HCT116 (cell line): ENCODE results near the gene RALGAPA1. TPM values are rescaled to one million over a fixed set of nuclear protein-coding genes. Genes with fewer than 3 reads are reported as not detected.
A peak's percentile ranks its signal among the peaks of the same experiment; 100 is the strongest.

Experiments
- ATAC-seq: fragments of 200-7000 bp; cut with Tn5 transposase; 2 replicates; pipeline ENCODE4 v1.9.1; 2020; ENCODE audit warnings: mild to moderate bottlenecking, moderate library complexity
- BruUV-seq: library from RNA; stranded (reverse); fragments of 400-500 nt; replicated peaks from 2 replicates; lab custom pipeline; 2021; lab: Mats Ljungman, UMichigan
- CTCF ChIA-PET: fragments of 300-600 bp; sonication (Branson Sonifier 250); formaldehyde crosslinking; loops from one replicate; lab custom pipeline; 2021; ENCODE audit warnings: antibody characterized with exemption; lab: Charles Lee
- POLR2A ChIA-PET: fragments of 300-600, 350-600 bp; sonication (Branson Sonifier 250); formaldehyde crosslinking; loops from one replicate; lab custom pipeline; 2021; ENCODE audit warnings: antibody characterized with exemption; lab: Charles Lee
- RAD21 ChIA-PET, 2 experiments: fragments of 300-600 bp; sonication (Branson Sonifier 250); formaldehyde crosslinking; loops; one replicate each; lab custom pipeline; 2023; ENCODE audit warnings: low total read pairs in 2 of 2; ENCODE audit not compliant: uncharacterized antibody in 2 of 2, unreplicated experiment in 2 of 2, low non-redundant PET in 1 of 2; lab: Charles Lee
- DNase-seq: peaks from one replicate; pipeline ENCODE4 v3.0.0-alpha.2; 2010; ENCODE audit warnings: low read depth, low spot score
- H2AFZ ChIP-seq: fragments of 200-600 bp; shearing (Covaris generic), sonication (generic); 2 replicates; pipeline ENCODE4 v1.6.1; 2017; ENCODE audit warnings: low read depth, mixed run types, mixed read lengths, antibody characterized with exemption, low read length; ENCODE audit not compliant: poor library complexity, severe bottlenecking
- H3K27ac ChIP-seq: 2 replicates; pipeline ENCODE4 v1.5.1; 2012; ENCODE audit warnings: low read depth, low read length
- H3K27me3 ChIP-seq: fragments of 200-600 bp; sonication (generic); 2 replicates; pipeline ENCODE4 v1.6.1; 2016; ENCODE audit warnings: mixed run types, low read length, mixed read lengths; ENCODE audit not compliant: insufficient read depth
- H3K36me3 ChIP-seq, 2 experiments: fragments of 200-500 bp in 1 of 2; fragments of 200-600 bp in 1 of 2; sonication (Bioruptor generic) in 1 of 2; sonication (generic) in 1 of 2; 2 replicates each; pipeline versions ENCODE4 v1.5.1 to v1.6.1; 2014 to 2016; ENCODE audit warnings: low read length in 2 of 2, inconsistent platforms in 1 of 2, mixed read lengths in 1 of 2, mixed run types in 1 of 2; ENCODE audit not compliant: insufficient read depth in 2 of 2, control insufficient read depth in 1 of 2
- H3K4me1 ChIP-seq, 2 experiments: fragments of 200-600 bp in 1 of 2; sonication (generic) in 1 of 2; 2 replicates each; pipeline versions ENCODE4 v1.5.1 to v1.6.1; 2012 to 2017; ENCODE audit warnings: low read length in 2 of 2, inconsistent platforms in 1 of 2, mild to moderate bottlenecking in 1 of 2, mixed read lengths in 1 of 2, mixed run types in 1 of 2, moderate library complexity in 1 of 2; ENCODE audit not compliant: insufficient read depth in 2 of 2, control insufficient read depth in 1 of 2
- H3K4me2 ChIP-seq: fragments of 200-600 bp; sonication (generic); 2 replicates; pipeline ENCODE4 v1.6.1; 2017; ENCODE audit warnings: mixed run types, low read length, mixed read lengths
- H3K4me3 ChIP-seq, 2 experiments: fragments of 200-600 bp in 1 of 2; sonication (generic) in 1 of 2; replicated peaks in 1 of 2; 2 replicates each; pipeline ENCODE4 v1.5.1; 2011 to 2016; ENCODE audit warnings: low read length in 2 of 2, control low read depth in 1 of 2, low read depth in 1 of 2, mild to moderate bottlenecking in 1 of 2, mixed read lengths in 1 of 2, mixed run types in 1 of 2
- H3K79me2 ChIP-seq: fragments of 200-600 bp; sonication (generic); 2 replicates; pipeline ENCODE4 v1.6.1; 2017; ENCODE audit warnings: mild to moderate bottlenecking, mixed run types, low read length, moderate library complexity, mixed read lengths; ENCODE audit not compliant: insufficient read depth
- H3K9ac ChIP-seq: fragments of 200-600 bp; sonication (generic); 2 replicates; pipeline ENCODE4 v1.6.1; 2016; ENCODE audit warnings: low read length, mixed read lengths
- H3K9me2 ChIP-seq: fragments of 200-600 bp; sonication (generic), shearing (Covaris generic); 2 replicates; pipeline ENCODE4 v1.6.1; 2017; ENCODE audit warnings: mixed run types, mild to moderate bottlenecking, moderate library complexity; ENCODE audit not compliant: insufficient read depth
- H3K9me3 ChIP-seq, 2 experiments: fragments of 200-500 bp in 1 of 2; fragments of 200-600 bp in 1 of 2; sonication (Bioruptor generic) in 1 of 2; sonication (generic) in 1 of 2; 2 replicates each; pipeline ENCODE4 v1.6.1; 2014 to 2017; ENCODE audit warnings: low read length in 2 of 2, mixed read lengths in 2 of 2, inconsistent platforms in 1 of 2, low read depth in 1 of 2, mild to moderate bottlenecking in 1 of 2, mixed run types in 1 of 2, moderate library complexity in 1 of 2; ENCODE audit not compliant: control insufficient read depth in 1 of 2, insufficient read depth in 1 of 2
- H4K20me1 ChIP-seq: fragments of 200-600 bp; sonication (generic), shearing (Covaris generic); 2 replicates; pipeline ENCODE4 v1.6.1; 2017; ENCODE audit warnings: mixed run types, mild to moderate bottlenecking, moderate library complexity; ENCODE audit not compliant: insufficient read depth
- ELF1 ChIP-seq: IDR thresholded peaks from 2 replicates; pipeline ENCODE4 v1.6.1; 2012; ENCODE audit warnings: low read depth, borderline replicate concordance
- EZH2 ChIP-seq: fragments of 200-600 bp; sonication (generic); IDR thresholded peaks from 2 replicates; pipeline ENCODE4 v1.6.1; 2017; ENCODE audit warnings: antibody characterized with exemption, mixed run types
- FOSL1 ChIP-seq: IDR thresholded peaks from 2 replicates; pipeline ENCODE4 v1.6.1; 2012; ENCODE audit warnings: low read depth
- POLR2A ChIP-seq: IDR thresholded peaks from 2 replicates; pipeline ENCODE4 v1.7.0; 2011; ENCODE audit warnings: borderline replicate concordance; ENCODE audit not compliant: insufficient read depth, insufficient read length; ENCODE audit errors: extremely low read depth
- POLR2AphosphoS5 ChIP-seq: IDR thresholded peaks from 2 replicates; pipeline ENCODE4 v1.6.1; 2011; ENCODE audit warnings: mild to moderate bottlenecking, low read depth, low read length, moderate library complexity
- RAD21 ChIP-seq: IDR thresholded peaks from 2 replicates; pipeline ENCODE4 v1.6.1; 2012; ENCODE audit warnings: low read depth, mild to moderate bottlenecking
- REST ChIP-seq: IDR thresholded peaks from 2 replicates; pipeline ENCODE4 v1.6.1; 2012; ENCODE audit warnings: low read depth
- SIN3A ChIP-seq: IDR thresholded peaks from 2 replicates; pipeline ENCODE4 v1.6.1; 2012; ENCODE audit warnings: low read depth
- TCF7L2 ChIP-seq: IDR thresholded peaks from 2 replicates; pipeline ENCODE4 v1.7.0; 2011; ENCODE audit warnings: borderline replicate concordance, inconsistent platforms; ENCODE audit not compliant: insufficient read depth, insufficient read length; ENCODE audit errors: extremely low read depth
- ZBTB33 ChIP-seq: IDR thresholded peaks from 2 replicates; pipeline ENCODE4 v1.6.1; 2011; ENCODE audit warnings: mild to moderate bottlenecking, low read length, moderate library complexity; ENCODE audit not compliant: insufficient replicate concordance; ENCODE audit errors: extremely low read depth
- intact Hi-C: fragments of 100-400 bp; cut with micrococcal nuclease; formaldehyde crosslinking; loops from 2 replicates; pipeline ENCODE4 v1.10.0; 2022
- total RNA-seq: library from RNA; stranded (reverse); gene quantifications from one replicate; pipeline ENCODE4 v1.2.1, GENCODE V29; 2021; ENCODE audit not compliant: unreplicated experiment

Gene RALGAPA1
- total RNA-seq, 1 experiment from 2014 or later, result 29.3 TPM

GRCh38 chr14:35533357-35534207 is 275.5 kb downstream of the RALGAPA1 start, which contains the start of gene INSM2:
TSS of gene INSM2 (plus strand) at chr14:35534164. CDS start at chr14:35534253, 89 bp downstream.
- intact Hi-C loops, result no loop called here
- Histone ChIP-seq H3K9me2 (no peaks in the 10 kb centered on the region), H3K79me2 (no peaks in the 10 kb centered on the region), H3K9me3 (no peaks in the 10 kb centered on the region), H3K27ac (no peak within 1 kb of the TSS), H3K4me1 (0 out of 4 replicates have a peak, but pooled peaks cover 0 to 7% of the 10 kb centered on the region in 2 experiments), H3K4me2 (peak within 1 kb of the TSS; percentile 74), H3K27me3 (no peaks in the 10 kb centered on the region), H4K20me1 (no peaks in the 10 kb centered on the region), H3K36me3 (no peaks in the 10 kb centered on the region), H3K4me3 (peak within 1 kb of the TSS; percentile 32 to 55), H2AFZ (no peak within 1 kb of the TSS), H3K9ac (no peak within 1 kb of the TSS)
- ChIA-PET RAD21 (no interaction called here), POLR2A (interaction anchor here (0.7 kb wide), 1 partner anchor 79 kb away, joined by 3 read pairs; no protein-coding TSS in a partner anchor), CTCF (no interaction called here)
- no TSS peak for BruUV-seq
- DNase-seq, result no peak
- TF ChIP-seq POLR2A, result no peak
- TF ChIP-seq TCF7L2, result no peak
- TF ChIP-seq REST, result no peak
- TF ChIP-seq EZH2, result no peak
- no peak for TF ChIP-seq ELF1
- no peak for TF ChIP-seq ZBTB33
- TF ChIP-seq POLR2AphosphoS5, result no peak
- TF ChIP-seq FOSL1, result no peak
- TF ChIP-seq RAD21, result no peak
- no peak for TF ChIP-seq SIN3A
- peak; percentile 91 for ATAC-seq
